ENCODE results near the gene NADSYN1.
"Not testable (repeated sequence)": the region's sequence is repeated elsewhere in the genome, so short reads cannot be mapped to it uniquely, and the experiment has no call there.

The NADSYN1 gene

DNA sequence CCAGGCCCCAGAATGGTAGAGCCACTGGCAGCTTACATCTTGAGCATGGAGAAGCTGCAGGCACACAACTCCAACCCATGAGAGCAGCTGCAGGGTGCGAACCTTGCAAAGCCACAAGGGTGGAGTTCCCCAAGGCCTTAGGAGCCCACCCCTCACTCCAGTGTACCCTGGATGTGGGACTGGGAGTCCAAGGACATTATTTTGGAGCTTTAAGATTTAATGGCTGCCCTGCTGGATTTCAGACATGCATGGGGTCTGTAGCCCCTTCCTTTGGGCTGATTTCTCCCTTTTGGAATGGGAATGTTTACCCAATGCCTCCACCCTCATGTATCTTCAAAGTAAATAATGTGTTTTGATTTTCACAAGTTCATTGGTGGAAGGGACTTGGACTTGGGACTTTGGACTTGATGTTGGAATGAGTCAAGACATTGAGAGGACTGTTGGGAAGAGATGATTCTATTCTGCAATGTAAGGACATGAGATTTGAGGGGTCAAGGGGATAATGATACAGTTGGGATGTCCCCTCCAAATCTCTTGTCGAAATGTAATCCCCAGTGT lies 73.0 kb downstream of the NADSYN1 start:
- Histone ChIP-seq H3K36me3 (ENCODE audit: insufficient read depth, low read length) (no peaks in the 10 kb centered on the region), H3K4me3 (ENCODE audit: low read depth in 1 of 2, low read length in 2 of 2) (no peak overlapping the region), H3K9ac (ENCODE audit: low read length) (no peak overlapping the region), H3K4me1 (ENCODE audit: insufficient read depth, low read length) (no peaks in the 10 kb centered on the region), H3K27ac (ENCODE audit: low read depth, low read length) (no peak overlapping the region), H3K9me3 (ENCODE audit: low read length) (no peaks in the 10 kb centered on the region), H3K27me3 (ENCODE audit: control insufficient read depth in 1 of 2, insufficient read depth in 2 of 2, low read length in 2 of 2) (no peaks in the 10 kb centered on the region)

DNA sequence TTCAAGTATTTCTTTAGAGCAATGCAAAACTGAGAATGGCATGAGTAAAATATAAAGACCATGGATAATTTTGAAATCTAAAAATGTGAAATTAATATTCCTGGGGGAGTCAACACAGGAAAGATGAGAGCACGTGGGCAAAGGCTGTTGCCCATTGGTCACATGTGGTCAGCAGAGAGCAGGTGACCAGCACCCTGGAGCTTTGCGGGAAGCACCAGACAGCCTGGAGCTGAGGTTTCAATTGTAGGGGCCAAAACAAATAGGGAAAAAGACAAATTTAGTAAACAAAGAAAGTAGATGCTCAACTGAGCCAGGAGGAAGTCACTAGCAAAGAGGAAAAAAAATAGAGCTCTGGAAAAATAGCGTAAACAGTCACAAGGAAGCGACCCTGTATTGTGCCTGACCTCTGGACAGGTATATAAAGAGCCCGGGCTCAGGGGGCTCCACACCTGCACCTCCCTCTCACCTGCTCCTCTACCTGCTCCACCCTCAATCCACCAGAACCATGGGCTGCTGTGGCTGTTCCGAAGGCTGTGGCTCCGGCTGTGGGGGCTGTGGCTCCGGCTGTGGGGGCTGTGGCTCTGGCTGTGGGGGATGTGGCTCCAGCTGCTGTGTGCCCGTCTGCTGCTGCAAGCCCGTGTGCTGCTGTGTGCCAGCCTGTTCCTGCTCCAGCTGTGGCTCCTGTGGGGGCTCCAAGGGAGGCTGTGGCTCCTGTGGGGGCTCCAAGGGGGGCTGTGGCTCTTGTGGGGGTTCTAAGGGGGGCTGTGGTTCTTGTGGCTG lies 74.0 kb downstream of the NADSYN1 start, which contains the start of gene KRTAP5-7:
TSS of gene KRTAP5-7 (plus strand) at position 472 of the 780 bp plus-strand sequence. CDS start at position 506, 34 bp downstream.
- H3K4me1 ChIP-seq (ENCODE audit: insufficient read depth, low read length); H3K27ac ChIP-seq (ENCODE audit: low read depth, low read length); H3K4me3 ChIP-seq (ENCODE audit: low read depth in 1 of 2, low read length in 2 of 2); H3K9me3 ChIP-seq (ENCODE audit: low read length); H3K27me3 ChIP-seq (ENCODE audit: control insufficient read depth in 1 of 2, insufficient read depth in 2 of 2, low read length in 2 of 2); H3K36me3 ChIP-seq (ENCODE audit: insufficient read depth, low read length); H3K9ac ChIP-seq (ENCODE audit: low read length): not testable (repeated sequence)

DNA sequence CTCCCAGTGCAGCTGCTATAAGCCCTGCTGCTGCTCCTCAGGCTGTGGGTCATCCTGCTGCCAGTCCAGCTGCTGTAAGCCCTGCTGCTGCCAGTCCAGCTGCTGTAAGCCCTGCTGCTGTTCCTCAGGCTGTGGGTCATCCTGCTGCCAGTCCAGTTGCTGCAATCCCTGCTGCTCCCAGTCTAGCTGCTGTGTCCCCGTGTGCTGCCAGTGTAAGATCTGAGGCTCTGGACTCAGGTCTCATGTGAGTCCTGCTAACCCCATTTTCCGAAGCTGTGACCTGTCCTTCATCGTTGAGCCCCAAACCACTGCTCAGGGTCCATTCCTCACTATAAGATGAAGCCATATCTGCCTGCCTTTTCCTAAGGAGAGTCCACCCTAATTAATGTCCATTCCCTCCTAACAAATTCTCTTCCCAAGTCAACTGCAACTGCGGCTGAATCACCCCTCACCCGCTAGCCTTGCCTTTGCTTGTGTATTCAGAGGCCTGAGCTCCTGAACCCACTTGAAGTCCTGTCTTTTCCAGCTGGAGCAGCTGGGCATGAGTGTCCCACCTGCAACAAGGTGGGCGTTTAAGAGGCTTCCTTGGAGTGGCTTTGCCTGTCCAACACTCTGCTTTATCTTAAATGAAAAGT lies 74.7 kb downstream of the NADSYN1 start:
- Histone ChIP-seq H3K27me3 (ENCODE audit: control insufficient read depth in 1 of 2, insufficient read depth in 2 of 2, low read length in 2 of 2) (no peaks in the 10 kb centered on the region), H3K4me1 (ENCODE audit: insufficient read depth, low read length) (no peaks in the 10 kb centered on the region), H3K9me3 (ENCODE audit: low read length) (no peaks in the 10 kb centered on the region), H3K27ac (ENCODE audit: low read depth, low read length) (no peak overlapping the region), H3K9ac (ENCODE audit: low read length) (no peak overlapping the region), H3K36me3 (ENCODE audit: insufficient read depth, low read length) (no peaks in the 10 kb centered on the region), H3K4me3 (ENCODE audit: low read depth in 1 of 2, low read length in 2 of 2) (no peak overlapping the region)

DNA sequence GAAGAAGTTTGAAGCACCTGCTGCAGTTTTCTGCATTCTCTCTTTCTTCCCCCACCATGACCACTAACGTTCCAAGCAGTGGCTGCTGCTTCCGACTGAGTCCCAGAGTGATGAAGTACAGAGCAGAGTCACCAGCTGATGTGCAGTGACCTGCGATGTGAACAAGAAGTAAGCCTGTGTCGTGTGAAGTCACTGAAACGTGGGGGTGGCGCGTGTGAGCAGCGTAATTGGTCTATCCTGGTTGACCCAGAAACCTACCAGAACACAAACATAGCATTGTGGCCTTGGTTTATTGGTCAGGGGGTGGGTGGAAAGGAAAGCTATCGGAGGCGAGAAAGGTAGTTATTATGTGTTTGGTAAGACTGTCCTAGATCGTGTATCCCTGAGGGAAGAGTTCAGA lies 77.6 kb downstream of the NADSYN1 start:
- Histone ChIP-seq H3K9ac (ENCODE audit: low read length) (no peak overlapping the region), H3K4me1 (ENCODE audit: insufficient read depth, low read length) (no peaks in the 10 kb centered on the region), H3K36me3 (ENCODE audit: insufficient read depth, low read length) (no peaks in the 10 kb centered on the region), H3K27me3 (ENCODE audit: control insufficient read depth in 1 of 2, insufficient read depth in 2 of 2, low read length in 2 of 2) (no peaks in the 10 kb centered on the region), H3K27ac (ENCODE audit: low read depth, low read length) (no peak overlapping the region), H3K9me3 (ENCODE audit: low read length) (no peaks in the 10 kb centered on the region), H3K4me3 (ENCODE audit: low read depth in 1 of 2, low read length in 2 of 2) (no peak overlapping the region)

DNA sequence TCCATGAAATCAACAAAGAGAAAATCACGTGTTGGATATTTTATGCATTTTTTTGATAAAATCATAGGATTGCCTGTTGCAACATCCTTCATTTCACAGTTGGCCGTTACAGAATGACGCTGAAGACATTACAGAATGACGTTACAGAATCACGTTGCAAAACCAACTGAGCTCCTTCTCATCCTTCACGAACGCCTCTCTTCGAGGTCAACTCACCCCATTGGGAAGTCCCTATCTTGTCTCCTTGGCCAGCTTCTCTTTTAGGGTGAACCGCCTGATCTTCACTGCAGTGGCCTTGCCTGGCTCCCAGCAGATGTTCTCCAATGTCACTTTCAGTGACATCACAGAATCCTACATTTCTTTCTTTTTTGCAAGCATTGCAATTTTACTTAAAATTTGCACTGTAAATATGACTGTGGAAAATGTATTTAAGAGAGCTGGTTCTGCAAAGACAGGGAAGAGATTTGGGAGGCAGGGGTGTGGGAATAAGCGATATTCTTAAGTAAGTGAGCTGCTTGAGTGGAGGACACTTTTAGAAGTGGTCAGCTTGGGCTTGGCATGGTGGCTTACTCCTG lies 79.1 kb downstream of the NADSYN1 start:
- no peak overlapping the region for H3K27ac ChIP-seq (ENCODE audit: low read depth, low read length)
- no peaks in the 10 kb centered on the region for H3K4me1 ChIP-seq (ENCODE audit: insufficient read depth, low read length)
- H3K9me3 ChIP-seq (ENCODE audit: low read length) = no peaks in the 10 kb centered on the region
- H3K36me3 ChIP-seq (ENCODE audit: insufficient read depth, low read length) = no peaks in the 10 kb centered on the region
- H3K9ac ChIP-seq (ENCODE audit: low read length) = no peak overlapping the region
- H3K4me3 ChIP-seq (ENCODE audit: low read depth in 1 of 2, low read length in 2 of 2) = no peak overlapping the region
- H3K27me3 ChIP-seq (ENCODE audit: control insufficient read depth in 1 of 2, insufficient read depth in 2 of 2, low read length in 2 of 2) = no peaks in the 10 kb centered on the region

DNA sequence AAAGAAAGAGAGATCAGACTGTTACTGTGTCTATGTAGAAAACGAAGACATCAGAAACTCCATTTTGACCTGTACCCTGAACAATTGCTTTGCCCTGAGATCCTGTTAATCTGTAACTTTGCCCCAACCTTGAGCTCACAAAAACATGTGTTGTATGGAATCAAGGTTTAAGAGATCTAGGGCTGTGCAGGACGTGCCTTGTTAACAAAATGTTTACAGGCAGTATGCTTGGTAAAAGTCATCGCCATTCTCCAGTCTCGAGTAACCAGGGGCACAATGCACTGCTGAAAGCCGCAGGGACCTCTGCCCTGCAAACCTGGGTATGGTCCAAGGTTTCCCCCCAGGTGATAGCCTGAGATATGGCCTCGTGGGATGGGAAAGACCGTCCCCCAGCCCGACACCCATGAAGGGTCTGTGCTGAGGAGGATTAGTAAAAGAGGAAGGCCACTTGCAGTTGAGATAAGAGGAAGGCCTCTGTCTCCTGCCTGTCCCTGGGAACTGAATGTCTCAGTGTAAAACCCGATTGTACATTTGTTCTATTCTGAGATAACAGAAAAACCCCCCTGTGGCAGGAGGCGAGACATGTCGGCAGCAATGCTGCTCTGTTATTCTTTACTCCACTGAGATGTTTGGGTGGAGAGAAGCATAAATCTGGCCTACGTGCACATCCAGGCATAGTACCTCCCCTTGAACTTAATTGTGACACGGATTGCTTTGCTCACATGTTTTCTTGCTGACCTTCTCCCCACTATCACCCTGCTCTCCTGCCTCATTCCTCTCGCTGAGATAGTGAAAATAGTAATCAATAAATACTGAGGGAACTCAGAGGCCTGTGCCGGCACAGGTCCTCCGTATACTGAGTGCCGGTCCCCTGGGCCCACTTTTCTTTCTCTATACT lies 82.0 kb downstream of the NADSYN1 start:
- not testable (repeated sequence) for H3K27ac ChIP-seq (ENCODE audit: low read depth, low read length); H3K27me3 ChIP-seq (ENCODE audit: control insufficient read depth in 1 of 2, insufficient read depth in 2 of 2, low read length in 2 of 2); H3K4me1 ChIP-seq (ENCODE audit: insufficient read depth, low read length); H3K9me3 ChIP-seq (ENCODE audit: low read length); H3K36me3 ChIP-seq (ENCODE audit: insufficient read depth, low read length); H3K9ac ChIP-seq (ENCODE audit: low read length); H3K4me3 ChIP-seq (ENCODE audit: low read depth in 1 of 2, low read length in 2 of 2)

DNA sequence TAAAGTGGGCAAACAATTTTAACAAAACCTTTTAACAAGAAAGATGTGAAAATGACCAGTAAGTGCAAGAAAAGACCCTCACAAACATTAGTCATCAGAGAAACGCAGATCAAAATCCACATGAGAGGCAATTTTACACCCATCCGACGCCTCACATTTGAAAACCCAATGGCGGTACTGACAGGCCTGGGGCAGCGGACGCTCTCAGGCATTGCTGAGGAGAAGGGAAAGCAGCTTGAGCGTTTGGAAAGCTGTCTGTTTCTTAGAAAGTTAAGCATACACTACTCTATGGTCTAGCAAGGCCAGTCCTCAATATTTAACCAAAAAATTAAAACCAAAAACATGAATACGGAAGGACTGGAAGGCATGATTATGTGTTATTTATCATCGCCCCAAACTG lies 82.8 kb downstream of the NADSYN1 start:
- Histone ChIP-seq H3K9ac (ENCODE audit: low read length) (no peak overlapping the region), H3K4me3 (ENCODE audit: low read depth in 1 of 2, low read length in 2 of 2) (no peak overlapping the region), H3K4me1 (ENCODE audit: insufficient read depth, low read length) (no peaks in the 10 kb centered on the region), H3K9me3 (ENCODE audit: low read length) (no peaks in the 10 kb centered on the region), H3K36me3 (ENCODE audit: insufficient read depth, low read length) (no peaks in the 10 kb centered on the region), H3K27me3 (ENCODE audit: control insufficient read depth in 1 of 2, insufficient read depth in 2 of 2, low read length in 2 of 2) (no peaks in the 10 kb centered on the region), H3K27ac (ENCODE audit: low read depth, low read length) (no peak overlapping the region)

DNA sequence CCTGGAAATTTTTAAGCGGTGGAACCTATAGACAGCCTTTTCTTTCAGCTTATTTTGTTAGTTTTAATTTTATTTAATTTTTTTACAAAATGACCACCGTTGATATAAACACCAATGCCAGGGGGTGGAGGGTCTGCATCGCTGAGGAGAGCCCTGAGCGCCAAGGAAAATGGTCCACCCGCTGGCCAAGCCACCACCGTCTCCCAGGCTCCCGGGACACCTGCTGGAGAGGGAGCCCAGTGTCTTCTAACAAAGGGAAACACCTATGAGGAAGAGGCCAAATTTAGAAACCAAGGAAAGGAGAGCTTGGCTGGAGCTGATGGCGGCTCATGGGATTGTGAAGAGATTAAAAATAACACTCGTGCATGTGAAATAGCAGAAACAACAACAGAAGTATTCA lies 84.5 kb downstream of the NADSYN1 start:
- H3K4me1 ChIP-seq (ENCODE audit: insufficient read depth, low read length) = no peaks in the 10 kb centered on the region
- no peak overlapping the region for H3K9ac ChIP-seq (ENCODE audit: low read length)
- no peak overlapping the region for H3K4me3 ChIP-seq (ENCODE audit: low read depth in 1 of 2, low read length in 2 of 2)
- no peaks in the 10 kb centered on the region for H3K9me3 ChIP-seq (ENCODE audit: low read length)
- no peaks in the 10 kb centered on the region for H3K27me3 ChIP-seq (ENCODE audit: control insufficient read depth in 1 of 2, insufficient read depth in 2 of 2, low read length in 2 of 2)
- no peak overlapping the region for H3K27ac ChIP-seq (ENCODE audit: low read depth, low read length)
- H3K36me3 ChIP-seq (ENCODE audit: insufficient read depth, low read length) = no peaks in the 10 kb centered on the region

DNA sequence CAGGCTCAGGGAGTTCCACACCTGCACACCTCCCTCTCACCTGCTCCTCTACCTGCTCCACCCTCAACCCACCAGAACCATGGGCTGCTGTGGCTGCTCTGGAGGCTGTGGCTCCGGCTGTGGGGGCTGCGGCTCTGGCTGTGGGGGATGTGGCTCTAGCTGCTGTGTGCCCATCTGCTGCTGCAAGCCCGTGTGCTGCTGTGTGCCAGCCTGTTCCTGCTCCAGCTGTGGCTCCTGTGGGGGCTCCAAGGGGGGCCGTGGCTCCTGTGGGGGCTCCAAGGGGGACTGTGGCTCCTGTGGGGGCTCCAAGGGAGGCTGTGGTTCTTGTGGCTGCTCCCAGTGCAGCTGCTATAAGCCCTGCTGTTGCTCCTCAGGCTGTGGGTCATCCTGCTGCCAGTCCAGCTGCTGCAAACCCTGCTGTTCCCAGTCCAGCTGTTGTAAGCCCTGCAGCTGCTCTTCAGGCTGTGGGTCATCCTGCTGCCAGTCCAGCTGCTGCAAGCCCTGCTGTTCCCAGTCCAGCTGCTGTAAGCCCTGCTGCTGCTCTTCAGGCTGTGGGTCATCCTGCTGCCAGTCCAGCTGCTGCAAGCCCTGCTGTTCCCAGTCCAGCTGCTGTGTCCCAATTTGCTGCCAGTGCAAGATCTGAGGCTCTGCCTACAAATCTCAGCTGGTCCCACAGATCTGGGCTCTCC lies 85.1 kb downstream of the NADSYN1 start, which contains the start of gene KRTAP5-8:
TSS of gene KRTAP5-8 (plus strand) at position 49 of the 689 bp plus-strand sequence. CDS start at position 80, 31 bp downstream.
- H3K36me3 ChIP-seq (ENCODE audit: insufficient read depth, low read length); H3K27ac ChIP-seq (ENCODE audit: low read depth, low read length); H3K9me3 ChIP-seq (ENCODE audit: low read length); H3K4me3 ChIP-seq (ENCODE audit: low read depth in 1 of 2, low read length in 2 of 2); H3K4me1 ChIP-seq (ENCODE audit: insufficient read depth, low read length); H3K27me3 ChIP-seq (ENCODE audit: control insufficient read depth in 1 of 2, insufficient read depth in 2 of 2, low read length in 2 of 2); H3K9ac ChIP-seq (ENCODE audit: low read length): not testable (repeated sequence)

DNA sequence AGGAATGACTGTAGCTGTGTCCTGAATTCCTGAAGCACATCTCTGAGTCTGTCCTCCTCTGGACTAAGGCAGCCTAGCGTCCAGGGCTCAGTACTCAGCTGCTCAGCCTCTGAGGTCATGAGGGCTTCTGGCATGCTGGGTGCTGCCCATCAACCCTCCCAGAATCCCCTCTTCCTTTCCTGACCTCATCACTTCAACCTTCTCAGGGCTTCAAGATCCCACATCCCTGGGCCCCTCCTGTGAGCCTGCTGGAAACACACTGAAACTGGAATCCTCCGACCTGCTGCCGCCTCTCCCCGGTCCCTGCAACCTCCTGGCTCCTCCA lies 85.6 kb downstream of the NADSYN1 start:
- Histone ChIP-seq H3K36me3 (ENCODE audit: insufficient read depth, low read length) (no peaks in the 10 kb centered on the region), H3K9ac (ENCODE audit: low read length) (no peak overlapping the region), H3K4me3 (ENCODE audit: low read depth in 1 of 2, low read length in 2 of 2) (no peak overlapping the region), H3K27me3 (ENCODE audit: control insufficient read depth in 1 of 2, insufficient read depth in 2 of 2, low read length in 2 of 2) (no peaks in the 10 kb centered on the region), H3K4me1 (ENCODE audit: insufficient read depth, low read length) (no peaks in the 10 kb centered on the region), H3K9me3 (ENCODE audit: low read length) (no peaks in the 10 kb centered on the region), H3K27ac (ENCODE audit: low read depth, low read length) (no peak overlapping the region)
